Measurements from ENCODE around the gene ARHGAP25. TPM values are rescaled to one million over a fixed set of nuclear protein-coding genes. Genes with fewer than 3 reads are reported as not detected.

Gene ARHGAP25
- total RNA-seq, 1 donor from 2014 or later, result 0.50 TPM

- Mint-ChIP-seq H3K9me3 (ENCODE audit: low read depth) (no peaks in the 10 kb centered on the region), H3K4me1 (ENCODE audit: low read depth) (peaks cover 32% of the 10 kb centered on the region), H3K36me3 (ENCODE audit: low read depth) (no peaks in the 10 kb centered on the region), H3K27ac (ENCODE audit: unreplicated experiment) (no peak overlapping the region), H3K4me3 (ENCODE audit: unreplicated experiment) (no peak overlapping the region), H3K27me3 (ENCODE audit: low read depth) (no peaks in the 10 kb centered on the region)
- DNase-seq (ENCODE audit: low spot score), result no peak
- TF ChIP-seq, protein P1, sequence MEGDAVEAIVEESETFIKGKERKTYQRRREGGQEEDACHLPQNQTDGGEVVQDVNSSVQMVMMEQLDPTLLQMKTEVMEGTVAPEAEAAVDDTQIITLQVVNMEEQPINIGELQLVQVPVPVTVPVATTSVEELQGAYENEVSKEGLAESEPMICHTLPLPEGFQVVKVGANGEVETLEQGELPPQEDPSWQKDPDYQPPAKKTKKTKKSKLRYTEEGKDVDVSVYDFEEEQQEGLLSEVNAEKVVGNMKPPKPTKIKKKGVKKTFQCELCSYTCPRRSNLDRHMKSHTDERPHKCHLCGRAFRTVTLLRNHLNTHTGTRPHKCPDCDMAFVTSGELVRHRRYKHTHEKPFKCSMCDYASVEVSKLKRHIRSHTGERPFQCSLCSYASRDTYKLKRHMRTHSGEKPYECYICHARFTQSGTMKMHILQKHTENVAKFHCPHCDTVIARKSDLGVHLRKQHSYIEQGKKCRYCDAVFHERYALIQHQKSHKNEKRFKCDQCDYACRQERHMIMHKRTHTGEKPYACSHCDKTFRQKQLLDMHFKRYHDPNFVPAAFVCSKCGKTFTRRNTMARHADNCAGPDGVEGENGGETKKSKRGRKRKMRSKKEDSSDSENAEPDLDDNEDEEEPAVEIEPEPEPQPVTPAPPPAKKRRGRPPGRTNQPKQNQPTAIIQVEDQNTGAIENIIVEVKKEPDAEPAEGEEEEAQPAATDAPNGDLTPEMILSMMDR (IDR thresholded peaks at IDR 0.05), result no peak
Measured at GRCh38 chr2:68805025-68805424, 70.4 kb downstream of the ARHGAP25 start.

DNA sequence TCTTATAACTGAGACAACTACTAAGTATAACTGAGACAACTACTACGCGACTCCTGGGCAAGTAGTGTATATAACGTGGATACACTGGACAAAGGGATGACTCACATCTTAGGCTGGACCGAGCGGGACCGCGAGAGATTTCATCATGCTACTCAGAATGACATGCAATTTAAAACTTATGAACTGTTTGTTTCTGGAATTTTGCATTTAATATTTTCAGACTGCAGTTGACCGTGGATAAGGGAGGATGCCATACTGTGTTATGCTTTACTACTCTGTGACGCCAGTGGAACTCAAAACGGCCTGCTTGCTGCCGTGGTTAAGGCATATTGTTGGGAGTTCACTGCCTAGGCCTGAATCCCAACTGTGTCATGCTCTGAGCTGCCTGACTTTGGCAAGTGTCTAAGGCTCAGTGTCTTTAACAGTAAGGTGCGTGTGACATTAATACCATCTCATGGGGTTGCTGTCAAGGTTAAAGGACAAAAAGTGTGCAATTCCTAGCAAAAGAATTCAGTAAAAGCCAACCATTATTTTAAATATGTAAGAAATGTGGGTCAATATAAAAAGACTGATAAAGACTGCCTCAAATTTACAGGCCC lies 72.0 kb downstream of the ARHGAP25 start:
- Mint-ChIP-seq H3K4me3 (ENCODE audit: unreplicated experiment) (no peak overlapping the region), H3K4me1 (ENCODE audit: low read depth) (peaks cover 45% of the 10 kb centered on the region), H3K27me3 (ENCODE audit: low read depth) (no peaks in the 10 kb centered on the region), H3K36me3 (ENCODE audit: low read depth) (no peaks in the 10 kb centered on the region), H3K9me3 (ENCODE audit: low read depth) (no peaks in the 10 kb centered on the region), H3K27ac (ENCODE audit: unreplicated experiment) (peak overlapping the region; percentile 87)
- TF ChIP-seq, protein P1 (IDR thresholded peaks at IDR 0.05), result no peak
- no peak for DNase-seq (ENCODE audit: low spot score)

DNA sequence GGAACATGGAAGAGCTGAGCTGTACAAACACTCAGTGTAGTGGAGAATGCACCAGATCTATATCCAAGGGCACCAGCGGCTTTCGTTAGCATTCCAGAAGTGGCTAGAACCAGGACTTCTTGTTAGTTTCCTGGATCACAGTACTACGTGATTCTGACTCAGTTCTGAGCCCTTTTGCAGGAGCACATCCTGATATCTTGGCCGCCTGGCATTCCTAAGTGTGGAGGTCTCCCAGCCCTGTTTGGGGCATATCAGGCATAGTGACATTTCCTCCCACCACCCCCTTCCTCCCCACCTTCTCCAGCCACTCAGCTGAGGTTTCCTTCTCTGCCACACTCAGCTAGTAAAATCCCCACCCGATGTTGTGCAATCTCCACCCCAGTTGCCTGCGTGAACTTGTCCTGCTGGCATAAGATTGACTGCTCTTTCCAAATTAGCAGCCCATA lies 73.2 kb downstream of the ARHGAP25 start:
- H3K36me3 Mint-ChIP-seq (ENCODE audit: low read depth), result no peaks in the 10 kb centered on the region
- peaks cover 57% of the 10 kb centered on the region for H3K4me1 Mint-ChIP-seq (ENCODE audit: low read depth)
- no peak overlapping the region for H3K4me3 Mint-ChIP-seq (ENCODE audit: unreplicated experiment)
- DNase-seq (ENCODE audit: low spot score), result no peak
- TF ChIP-seq, protein P1 (IDR thresholded peaks at IDR 0.05), result no peak
- no peaks in the 10 kb centered on the region for H3K9me3 Mint-ChIP-seq (ENCODE audit: low read depth)
- no peaks in the 10 kb centered on the region for H3K27me3 Mint-ChIP-seq (ENCODE audit: low read depth)
- H3K27ac Mint-ChIP-seq (ENCODE audit: unreplicated experiment), result no peak overlapping the region

- peaks cover 65% of the 10 kb centered on the region for H3K4me1 Mint-ChIP-seq (ENCODE audit: low read depth)
- no peaks in the 10 kb centered on the region for H3K9me3 Mint-ChIP-seq (ENCODE audit: low read depth)
- no peaks in the 10 kb centered on the region for H3K36me3 Mint-ChIP-seq (ENCODE audit: low read depth)
- no peak for DNase-seq (ENCODE audit: low spot score)
- no peak overlapping the region for H3K4me3 Mint-ChIP-seq (ENCODE audit: unreplicated experiment)
- no peaks in the 10 kb centered on the region for H3K27me3 Mint-ChIP-seq (ENCODE audit: low read depth)
- H3K27ac Mint-ChIP-seq (ENCODE audit: unreplicated experiment), result no peak overlapping the region
- TF ChIP-seq, protein P1 (IDR thresholded peaks at IDR 0.05), result no peak
Measured at GRCh38 chr2:68809324-68810240, 75.0 kb downstream of the ARHGAP25 start.

- no peak overlapping the region for H3K4me3 Mint-ChIP-seq (ENCODE audit: unreplicated experiment)
- no peaks in the 10 kb centered on the region for H3K9me3 Mint-ChIP-seq (ENCODE audit: low read depth)
- peaks cover 53% of the 10 kb centered on the region for H3K4me1 Mint-ChIP-seq (ENCODE audit: low read depth)
- no peaks in the 10 kb centered on the region for H3K27me3 Mint-ChIP-seq (ENCODE audit: low read depth)
- H3K27ac Mint-ChIP-seq (ENCODE audit: unreplicated experiment), result peak overlapping the region; percentile 96
- TF ChIP-seq, protein P1 (IDR thresholded peaks at IDR 0.05), result no peak
- DNase-seq (ENCODE audit: low spot score), result no peak
- H3K36me3 Mint-ChIP-seq (ENCODE audit: low read depth), result no peaks in the 10 kb centered on the region
Measured at GRCh38 chr2:68811364-68811763, 76.8 kb downstream of the ARHGAP25 start.
